ENCODE measurements around the gene TMEM121. TPM values are rescaled to one million over a fixed set of nuclear protein-coding genes. Genes with fewer than 3 reads are reported as not detected.

The TMEM121 gene
- total and polyA plus RNA-seq, 2 of the 4 experiments (the other 2 are of a cell fraction): 2.7 to 6.3 TPM

GRCh38 chr14:105503296-105503640, 23.1 kb upstream of the TMEM121 start:
- Histone ChIP-seq H3K79me1 (ENCODE audit: low read depth in 1 of 2, low read length in 2 of 2) (no peaks in the 10 kb centered on the region), H2AFZ (replicated peaks; ENCODE audit: low read length, poor library complexity) (no peak overlapping the region), H2BK120ac (ENCODE audit: low read depth, low read length) (no peak overlapping the region), H2AK9ac (replicated peaks; ENCODE audit: low read depth, low read length, poor library complexity) (no peak overlapping the region), H4K8ac (ENCODE audit: low read depth in 2 of 2, low read length in 2 of 2) (no peak overlapping the region), H3K9me3 (ENCODE audit: control insufficient read depth, insufficient read depth, low read length) (no peaks in the 10 kb centered on the region), H4K20me1 (ENCODE audit: insufficient read depth, low read length) (no peaks in the 10 kb centered on the region), H4K91ac (ENCODE audit: insufficient read depth, low read depth, low read length) (no peak overlapping the region), H3K4me1 (ENCODE audit: control insufficient read depth, insufficient read depth, low read length) (no peaks in the 10 kb centered on the region), H2AK5ac (ENCODE audit: low read depth, low read length) (no peak overlapping the region), H3K27ac (ENCODE audit: insufficient read depth, low read length) (no peak overlapping the region), H3K4me2 (ENCODE audit: low read depth, low read length) (no peak overlapping the region), H2BK15ac (ENCODE audit: low read depth, low read length) (no peak overlapping the region), H3K9ac (ENCODE audit: low read depth, low read length) (no peak overlapping the region), H3K4me3 (ENCODE audit: insufficient read depth, low read depth, low read length) (no peak overlapping the region), H3K14ac (replicated peaks; ENCODE audit: low read depth, low read length) (no peak overlapping the region), H3K27me3 (ENCODE audit: control insufficient read depth, insufficient read depth, low read length) (peaks cover 5% of the 10 kb centered on the region; the same call in 1 of the 2 replicates), H3K23ac (ENCODE audit: low read depth, low read length) (no peak overlapping the region), H3K56ac (ENCODE audit: extremely low read depth, insufficient read depth, low read length) (no peak overlapping the region), H2BK20ac (ENCODE audit: low read depth, low read length) (no peak overlapping the region), H3K4ac (ENCODE audit: low read depth, low read length) (no peak overlapping the region), H4K5ac (ENCODE audit: low read depth, low read length) (no peak overlapping the region), H3K36me3 (ENCODE audit: control insufficient read depth, insufficient read depth, low read length) (no peaks in the 10 kb centered on the region), H3K18ac (ENCODE audit: low read depth, low read length) (no peak overlapping the region), H3K9me1 (ENCODE audit: insufficient read depth, low read length) (no peaks in the 10 kb centered on the region), H2BK5ac (ENCODE audit: low read depth, low read length, poor library complexity, severe bottlenecking) (no peak overlapping the region)
- intact Hi-C loops (cut with micrococcal nuclease): no loop called here
- CTCF ChIA-PET: no interaction called here
- POLR2A ChIA-PET (ENCODE audit: unreplicated experiment): no interaction called here
- in situ Hi-C loops (cut with MboI; ENCODE audit: low sequenced_read_pairs): no loop called here
- no TSS peak for BruUV-seq (replicated peaks)
- ATAC-seq (ENCODE audit: low read depth): no peak
- 88% methylated on average over 1 of the region's 7 CpGs; no CpG with 5 or more reads in 1 of the 2 experiments for WGBS, 2 experiments (ENCODE audit: extremely low coverage in 2 of 2, insufficient read length in 1 of 2)
- no peak for DNase-seq
- dilution Hi-C loops (cut with HindIII; ENCODE audit: low sequenced_read_pairs, unreplicated experiment): no loop called here
- no peak for TF ChIP-seq ELK1 (IDR thresholded peaks at IDR 0.05; ENCODE audit: borderline replicate concordance, low read depth, low read length)
- no peak for TF ChIP-seq CHD1 (IDR thresholded peaks at IDR 0.05; ENCODE audit: low read depth, low read length)
- no peak for TF ChIP-seq CEBPB (IDR thresholded peaks at IDR 0.05; ENCODE audit: low read depth, low read length)
- no peak for TF ChIP-seq POLR2A (IDR thresholded peaks at IDR 0.05; ENCODE audit: low read depth, low read length)
- TF ChIP-seq, protein P1, sequence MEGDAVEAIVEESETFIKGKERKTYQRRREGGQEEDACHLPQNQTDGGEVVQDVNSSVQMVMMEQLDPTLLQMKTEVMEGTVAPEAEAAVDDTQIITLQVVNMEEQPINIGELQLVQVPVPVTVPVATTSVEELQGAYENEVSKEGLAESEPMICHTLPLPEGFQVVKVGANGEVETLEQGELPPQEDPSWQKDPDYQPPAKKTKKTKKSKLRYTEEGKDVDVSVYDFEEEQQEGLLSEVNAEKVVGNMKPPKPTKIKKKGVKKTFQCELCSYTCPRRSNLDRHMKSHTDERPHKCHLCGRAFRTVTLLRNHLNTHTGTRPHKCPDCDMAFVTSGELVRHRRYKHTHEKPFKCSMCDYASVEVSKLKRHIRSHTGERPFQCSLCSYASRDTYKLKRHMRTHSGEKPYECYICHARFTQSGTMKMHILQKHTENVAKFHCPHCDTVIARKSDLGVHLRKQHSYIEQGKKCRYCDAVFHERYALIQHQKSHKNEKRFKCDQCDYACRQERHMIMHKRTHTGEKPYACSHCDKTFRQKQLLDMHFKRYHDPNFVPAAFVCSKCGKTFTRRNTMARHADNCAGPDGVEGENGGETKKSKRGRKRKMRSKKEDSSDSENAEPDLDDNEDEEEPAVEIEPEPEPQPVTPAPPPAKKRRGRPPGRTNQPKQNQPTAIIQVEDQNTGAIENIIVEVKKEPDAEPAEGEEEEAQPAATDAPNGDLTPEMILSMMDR (conservative IDR thresholded peaks at IDR 0.05; ENCODE audit: low read depth, low read length): no peak
- TF ChIP-seq MAZ (IDR thresholded peaks at IDR 0.05; ENCODE audit: borderline replicate concordance, low read depth, low read length): no peak
- TF ChIP-seq FOS (IDR thresholded peaks at IDR 0.05; ENCODE audit: low read depth, low read length): no peak
- TF ChIP-seq MXI1 (IDR thresholded peaks at IDR 0.05; ENCODE audit: borderline replicate concordance, low read depth, low read length): no peak
- no peak for TF ChIP-seq BHLHE40 (IDR thresholded peaks at IDR 0.05; ENCODE audit: low read depth, low read length)
- TF ChIP-seq RFX5 (IDR thresholded peaks at IDR 0.05; ENCODE audit: low read depth, low read length): no peak
- TF ChIP-seq RCOR1 (IDR thresholded peaks at IDR 0.05; ENCODE audit: insufficient replicate concordance, low read length): no peak
- no peak for TF ChIP-seq RAD21 (IDR thresholded peaks at IDR 0.05; ENCODE audit: low read length)
- no peak for TF ChIP-seq MAFK (IDR thresholded peaks at IDR 0.05; ENCODE audit: low read depth, low read length)
- TF ChIP-seq SMC3 (IDR thresholded peaks at IDR 0.05; ENCODE audit: low read depth, low read length): no peak
- TF ChIP-seq, protein P2, sequence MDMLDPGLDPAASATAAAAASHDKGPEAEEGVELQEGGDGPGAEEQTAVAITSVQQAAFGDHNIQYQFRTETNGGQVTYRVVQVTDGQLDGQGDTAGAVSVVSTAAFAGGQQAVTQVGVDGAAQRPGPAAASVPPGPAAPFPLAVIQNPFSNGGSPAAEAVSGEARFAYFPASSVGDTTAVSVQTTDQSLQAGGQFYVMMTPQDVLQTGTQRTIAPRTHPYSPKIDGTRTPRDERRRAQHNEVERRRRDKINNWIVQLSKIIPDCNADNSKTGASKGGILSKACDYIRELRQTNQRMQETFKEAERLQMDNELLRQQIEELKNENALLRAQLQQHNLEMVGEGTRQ (IDR thresholded peaks at IDR 0.05; ENCODE audit: low read depth, low read length): no peak
- no peak for TF ChIP-seq NFE2L2 (IDR thresholded peaks at IDR 0.05; ENCODE audit: low read depth, low read length)

All from IMR-90 (cell line).